Stimulated activated naive CD4-positive, alpha-beta T cell treated with Interleukin-2 at 50 U/mL for 16 hours (primary cell): ENCODE results near the gene NEMP2.

ENCODE experiments used
- DNase-seq: peaks from one replicate; lab custom pipeline; 2025; lab: John Stamatoyannopoulos, UW

Gene NEMP2

GRCh38 chr2:190534310-190535120 lies at the start of gene NEMP2:
NEMP2 (minus strand) TSS chr2:190534722; CDS start chr2:190534655, 67 bp downstream.
- DNase-seq: peak; percentile 82

- DNase-seq: no peak
These were observed 49.2 kb upstream of the NEMP2 start for GRCh38 chr2:190583507-190584337.

- no peak for DNase-seq
These were observed 48.4 kb upstream of the NEMP2 start for GRCh38 chr2:190582736-190583506.

GRCh38 chr2:190582019-190582418 lies 47.5 kb upstream of the NEMP2 start:
- no peak for DNase-seq

- no peak for DNase-seq
These were observed 45.7 kb upstream of the NEMP2 start for GRCh38 chr2:190579915-190580846.

GRCh38 chr2:190579058-190579410 lies 44.5 kb upstream of the NEMP2 start:
- DNase-seq: no peak

GRCh38 chr2:190578158-190579057 lies 43.9 kb upstream of the NEMP2 start:
- no peak for DNase-seq

- no peak for DNase-seq
These were observed 42.1 kb upstream of the NEMP2 start for GRCh38 chr2:190576573-190576972.

- DNase-seq: no peak
These were observed 40.7 kb upstream of the NEMP2 start for GRCh38 chr2:190575263-190575662.

GRCh38 chr2:190574169-190574568 lies 39.6 kb upstream of the NEMP2 start:
- DNase-seq: no peak

GRCh38 chr2:190572246-190572645 lies 37.7 kb upstream of the NEMP2 start:
- no peak for DNase-seq

- no peak for DNase-seq
These were observed 37.2 kb upstream of the NEMP2 start for GRCh38 chr2:190571686-190572085.

GRCh38 chr2:190570871-190571270 lies 36.3 kb upstream of the NEMP2 start:
- no peak for DNase-seq

- no peak for DNase-seq
These were observed 35.7 kb upstream of the NEMP2 start for GRCh38 chr2:190569994-190570755.

- DNase-seq: no peak
These were observed 30.3 kb upstream of the NEMP2 start for GRCh38 chr2:190564838-190565237.

- no peak for DNase-seq
These were observed 29.1 kb upstream of the NEMP2 start for GRCh38 chr2:190563646-190564045.

GRCh38 chr2:190563109-190563508 lies 28.6 kb upstream of the NEMP2 start:
- peak; percentile 59 for DNase-seq

GRCh38 chr2:190562121-190562520 lies 27.6 kb upstream of the NEMP2 start:
- DNase-seq: no peak

GRCh38 chr2:190561094-190561493 lies 26.6 kb upstream of the NEMP2 start:
- DNase-seq: no peak
